Naive B cell (primary cell): Measurements from ENCODE around the gene SLC7A9. TPM values are rescaled to one million over a fixed set of nuclear protein-coding genes. Genes with fewer than 3 reads are reported as not detected.
"Not testable (repeated sequence)": the region's sequence is repeated elsewhere in the genome, so short reads cannot be mapped to it uniquely, and the experiment has no call there.

Source experiments
- ATAC-seq, 2 donors: fragments of 150-1000 bp; cut with Tn5 transposase; 2 replicates each; pipeline ENCODE4 v1.10.0; 2021; ENCODE audit warnings: low read depth in 2 of 2, mild to moderate bottlenecking in 2 of 2, moderate library complexity in 2 of 2
- DNase-seq: peaks from one replicate; pipeline ENCODE4 v3.0.0; 2022
- H3K27ac Mint-ChIP-seq, 6 donors: one replicate each; pipeline ENCODE4 v1.8.0; 2020 to 2022; ENCODE audit warnings: mild to moderate bottlenecking in 6 of 6, mixed read lengths in 6 of 6, moderate library complexity in 5 of 6, inconsistent platforms in 2 of 6
- H3K27me3 Mint-ChIP-seq, 3 donors: one replicate each; pipeline ENCODE4 v1.8.0; 2021 to 2022; ENCODE audit warnings: mixed read lengths in 3 of 3, mild to moderate bottlenecking in 1 of 3
- H3K36me3 Mint-ChIP-seq, 2 donors: one replicate each; pipeline ENCODE4 v1.8.0; 2020 to 2022; ENCODE audit warnings: mixed read lengths in 2 of 2, inconsistent platforms in 1 of 2, mild to moderate bottlenecking in 1 of 2
- H3K4me1 Mint-ChIP-seq, 3 donors: one replicate each; pipeline ENCODE4 v1.8.0; 2020 to 2022; ENCODE audit warnings: mixed read lengths in 3 of 3, inconsistent platforms in 1 of 3, mild to moderate bottlenecking in 1 of 3, moderate library complexity in 1 of 3
- H3K4me3 Mint-ChIP-seq, 8 donors: one replicate each; pipeline ENCODE4 v1.8.0; 2020 to 2022; ENCODE audit warnings: mild to moderate bottlenecking in 8 of 8, mixed read lengths in 8 of 8, moderate library complexity in 8 of 8, inconsistent platforms in 2 of 8
- H3K9me3 Mint-ChIP-seq, 7 donors: one replicate each; pipeline ENCODE4 v1.8.0; 2020 to 2022; ENCODE audit warnings: mixed read lengths in 7 of 7, mild to moderate bottlenecking in 5 of 7, inconsistent platforms in 2 of 7, moderate library complexity in 1 of 7
- polyA plus RNA-seq, 6 donors: library from polyadenylated mRNA; unstranded; fragments of 300-500 nt; fragmentation: Illumina TruSeq; gene quantifications; one replicate each; pipeline ENCODE4 v1.2.3, GENCODE V29; 2021; ENCODE audit warnings: low read depth in 6 of 6

SLC7A9 gene
- polyA plus RNA-seq, 6 donors from 2014 or later = not detected

- no peak for ATAC-seq
- H3K27me3 Mint-ChIP-seq = no peaks in the 10 kb centered on the region
- H3K27ac Mint-ChIP-seq = no peak overlapping the region
- H3K9me3 Mint-ChIP-seq = no peaks in the 10 kb centered on the region
- no peak overlapping the region for H3K4me3 Mint-ChIP-seq
- H3K4me1 Mint-ChIP-seq = no peaks in the 10 kb centered on the region
- H3K36me3 Mint-ChIP-seq = no peaks in the 10 kb centered on the region
- DNase-seq = no peak
Measured at GRCh38 chr19:32866564-32867265, 2.9 kb downstream of the SLC7A9 start.

GRCh38 chr19:32866061-32866460 is 3.5 kb downstream of the SLC7A9 start:
- Mint-ChIP-seq H3K4me1 (no peaks in the 10 kb centered on the region), H3K9me3 (no peaks in the 10 kb centered on the region), H3K27me3 (no peaks in the 10 kb centered on the region), H3K27ac (no peak overlapping the region), H3K36me3 (no peaks in the 10 kb centered on the region), H3K4me3 (no peak overlapping the region)
- DNase-seq (no peak), ATAC-seq (no peak)

GRCh38 chr19:32865326-32865725 is 4.2 kb downstream of the SLC7A9 start:
- Mint-ChIP-seq H3K27me3 (no peaks in the 10 kb centered on the region), H3K4me3 (no peak overlapping the region), H3K27ac (no peak overlapping the region), H3K4me1 (no peaks in the 10 kb centered on the region), H3K36me3 (no peaks in the 10 kb centered on the region), H3K9me3 (no peaks in the 10 kb centered on the region)
- no peak for ATAC-seq
- DNase-seq = no peak

GRCh38 chr19:32864318-32865007 is 5.1 kb downstream of the SLC7A9 start:
- no peak overlapping the region for H3K4me3 Mint-ChIP-seq
- H3K36me3 Mint-ChIP-seq = no peaks in the 10 kb centered on the region
- no peaks in the 10 kb centered on the region for H3K27me3 Mint-ChIP-seq
- no peak for ATAC-seq
- no peak overlapping the region for H3K27ac Mint-ChIP-seq
- H3K4me1 Mint-ChIP-seq = no peaks in the 10 kb centered on the region
- no peaks in the 10 kb centered on the region for H3K9me3 Mint-ChIP-seq
- DNase-seq = no peak

- no peaks in the 10 kb centered on the region for H3K36me3 Mint-ChIP-seq
- H3K9me3 Mint-ChIP-seq = no peaks in the 10 kb centered on the region
- no peak for ATAC-seq
- DNase-seq = no peak
- no peaks in the 10 kb centered on the region for H3K27me3 Mint-ChIP-seq
- H3K27ac Mint-ChIP-seq = no peak overlapping the region
- H3K4me3 Mint-ChIP-seq = no peak overlapping the region
- no peaks in the 10 kb centered on the region for H3K4me1 Mint-ChIP-seq
Measured at GRCh38 chr19:32863841-32864240, 5.7 kb downstream of the SLC7A9 start.

GRCh38 chr19:32863301-32863700 is 6.3 kb downstream of the SLC7A9 start:
- no peak for DNase-seq
- Mint-ChIP-seq H3K4me3 (no peak overlapping the region), H3K27ac (no peak overlapping the region), H3K4me1 (no peaks in the 10 kb centered on the region), H3K9me3 (no peaks in the 10 kb centered on the region), H3K27me3 (no peaks in the 10 kb centered on the region), H3K36me3 (no peaks in the 10 kb centered on the region)
- ATAC-seq = no peak

- no peaks in the 10 kb centered on the region for H3K27me3 Mint-ChIP-seq
- no peak overlapping the region for H3K27ac Mint-ChIP-seq
- no peaks in the 10 kb centered on the region for H3K36me3 Mint-ChIP-seq
Measured at GRCh38 chr19:32862741-32863140, 6.8 kb downstream of the SLC7A9 start.

GRCh38 chr19:32862173-32862572 is 7.4 kb downstream of the SLC7A9 start:
- no peaks in the 10 kb centered on the region for H3K4me1 Mint-ChIP-seq
- no peak for ATAC-seq
- DNase-seq = no peak
- H3K36me3 Mint-ChIP-seq = no peaks in the 10 kb centered on the region
- no peak overlapping the region for H3K4me3 Mint-ChIP-seq
- H3K27me3 Mint-ChIP-seq = no peaks in the 10 kb centered on the region
- H3K9me3 Mint-ChIP-seq = no peaks in the 10 kb centered on the region
- H3K27ac Mint-ChIP-seq = no peak overlapping the region

More at GRCh38 chr19:32862741-32863140, 6.8 kb downstream of the SLC7A9 start:
- no peak overlapping the region for H3K4me3 Mint-ChIP-seq
- H3K4me1 Mint-ChIP-seq = no peaks in the 10 kb centered on the region
- DNase-seq = no peak
- H3K9me3 Mint-ChIP-seq = no peaks in the 10 kb centered on the region
- no peak for ATAC-seq

GRCh38 chr19:32861596-32861995 is 8.0 kb downstream of the SLC7A9 start:
- H3K27ac Mint-ChIP-seq = peak overlapping the region in 1 of 6 donors; percentile 84
- no peak overlapping the region for H3K4me3 Mint-ChIP-seq
- no peaks in the 10 kb centered on the region for H3K27me3 Mint-ChIP-seq
- ATAC-seq (no peak), DNase-seq (no peak)
- no peaks in the 10 kb centered on the region for H3K36me3 Mint-ChIP-seq
- no peaks in the 10 kb centered on the region for H3K9me3 Mint-ChIP-seq
- no peaks in the 10 kb centered on the region for H3K4me1 Mint-ChIP-seq

- H3K36me3 Mint-ChIP-seq = no peaks in the 10 kb centered on the region
- H3K9me3 Mint-ChIP-seq = no peaks in the 10 kb centered on the region
- no peak overlapping the region for H3K4me3 Mint-ChIP-seq
- H3K27me3 Mint-ChIP-seq = no peaks in the 10 kb centered on the region
- H3K4me1 Mint-ChIP-seq = no peaks in the 10 kb centered on the region
- no peak for DNase-seq
- H3K27ac Mint-ChIP-seq = peak overlapping the region in 1 of 6 donors; percentile 89
- no peak for ATAC-seq
Measured at GRCh38 chr19:32859591-32859990, 10.0 kb downstream of the SLC7A9 start.

GRCh38 chr19:32858559-32858958 is 11.0 kb downstream of the SLC7A9 start:
- DNase-seq = no peak
- Mint-ChIP-seq H3K4me3 (no peak overlapping the region), H3K9me3 (no peaks in the 10 kb centered on the region), H3K27me3 (no peaks in the 10 kb centered on the region), H3K27ac (no peak overlapping the region), H3K36me3 (no peaks in the 10 kb centered on the region), H3K4me1 (no peaks in the 10 kb centered on the region)
- ATAC-seq = no peak

- H3K36me3 Mint-ChIP-seq = no peaks in the 10 kb centered on the region
- no peak overlapping the region for H3K4me3 Mint-ChIP-seq
- no peak for ATAC-seq
- H3K27ac Mint-ChIP-seq = peak overlapping the region in 1 of 6 donors; percentile 58
- no peaks in the 10 kb centered on the region for H3K27me3 Mint-ChIP-seq
- DNase-seq = no peak
- H3K9me3 Mint-ChIP-seq = no peaks in the 10 kb centered on the region
- H3K4me1 Mint-ChIP-seq = no peaks in the 10 kb centered on the region
Measured at GRCh38 chr19:32858155-32858554, 11.4 kb downstream of the SLC7A9 start.

GRCh38 chr19:32857584-32857983 is 12.0 kb downstream of the SLC7A9 start:
- Mint-ChIP-seq H3K9me3 (no peaks in the 10 kb centered on the region), H3K36me3 (no peaks in the 10 kb centered on the region), H3K4me3 (no peak overlapping the region), H3K4me1 (no peaks in the 10 kb centered on the region), H3K27ac (no peak overlapping the region), H3K27me3 (no peaks in the 10 kb centered on the region)
- ATAC-seq (no peak), DNase-seq (no peak)

GRCh38 chr19:32856818-32857217 is 12.7 kb downstream of the SLC7A9 start:
- H3K4me1 Mint-ChIP-seq, ATAC-seq, H3K27me3 Mint-ChIP-seq, H3K36me3 Mint-ChIP-seq, DNase-seq, H3K9me3 Mint-ChIP-seq, H3K27ac Mint-ChIP-seq, H3K4me3 Mint-ChIP-seq: not testable (repeated sequence)
